A549 (cell line): ENCODE results near the gene TMEM255B.

ENCODE experiments used
- BHLHE40 ChIP-seq: IDR thresholded peaks from 2 replicates; pipeline ENCODE4 v1.6.1; 2012; ENCODE audit warnings: low read depth, low read length, inconsistent platforms
- EP300 ChIP-seq, 2 experiments: fragments of >200 bp; sonication (Bioruptor Twin); formaldehyde crosslinking; IDR thresholded peaks; 2 replicates in 1 of 2; 3 replicates in 1 of 2; pipeline ENCODE4 v1.6.1; 2016 to 2017
- JUN ChIP-seq, 2 experiments: fragments of >200 bp; sonication (Bioruptor Twin); formaldehyde crosslinking; IDR thresholded peaks; 2 replicates in 1 of 2; 3 replicates in 1 of 2; pipeline ENCODE4 v1.6.1; 2016 to 2017
- KDM1A ChIP-seq: fragments of 200-600 bp; sonication (generic); IDR thresholded peaks from 2 replicates; pipeline ENCODE4 v1.6.1; 2016; ENCODE audit warnings: low read depth, mild to moderate bottlenecking
- PHF8 ChIP-seq: fragments of 200-600 bp; sonication (generic); IDR thresholded peaks from 2 replicates; pipeline ENCODE4 v1.6.1; 2016; ENCODE audit warnings: low read depth, mild to moderate bottlenecking, antibody characterized with exemption, moderate library complexity, borderline replicate concordance
- POLR2A ChIP-seq: IDR thresholded peaks from 2 replicates; pipeline ENCODE4 v1.6.1; 2012; ENCODE audit warnings: mild to moderate bottlenecking, low read length
- RAD21 ChIP-seq, 2 experiments: fragments of >200 bp in 1 of 2; sonication (Bioruptor Twin) in 1 of 2; formaldehyde crosslinking in 1 of 2; IDR thresholded peaks in 1 of 2; conservative IDR thresholded peaks in 1 of 2; 2 replicates in 1 of 2; 3 replicates in 1 of 2; pipeline ENCODE4 v1.6.1; 2012 to 2018; ENCODE audit warnings: inconsistent platforms in 1 of 2
- RFX5 ChIP-seq: fragments of 450-650 bp; IDR thresholded peaks from 2 replicates; pipeline ENCODE4 v1.7.1; 2014; ENCODE audit warnings: antibody characterized with exemption, mild to moderate bottlenecking, moderate library complexity
- SREBF2 ChIP-seq: fragments of 450-650 bp; IDR thresholded peaks from 2 replicates; pipeline ENCODE4 v1.6.1; 2014; ENCODE audit warnings: mild to moderate bottlenecking, moderate library complexity
- ZC3H11A ChIP-seq: fragments of 450-650 bp; IDR thresholded peaks from 2 replicates; pipeline ENCODE4 v1.6.1; 2014; ENCODE audit warnings: antibody characterized with exemption, mild to moderate bottlenecking
- TF ChIP-seq, protein P1 (sequence below): IDR thresholded peaks from 2 replicates; pipeline ENCODE4 v1.6.1; 2012
- TF ChIP-seq, protein P2 (sequence below): fragments of >200 bp; sonication (Bioruptor Twin); formaldehyde crosslinking; IDR thresholded peaks from 3 replicates; pipeline ENCODE4 v1.5.1; 2016

DNA sequence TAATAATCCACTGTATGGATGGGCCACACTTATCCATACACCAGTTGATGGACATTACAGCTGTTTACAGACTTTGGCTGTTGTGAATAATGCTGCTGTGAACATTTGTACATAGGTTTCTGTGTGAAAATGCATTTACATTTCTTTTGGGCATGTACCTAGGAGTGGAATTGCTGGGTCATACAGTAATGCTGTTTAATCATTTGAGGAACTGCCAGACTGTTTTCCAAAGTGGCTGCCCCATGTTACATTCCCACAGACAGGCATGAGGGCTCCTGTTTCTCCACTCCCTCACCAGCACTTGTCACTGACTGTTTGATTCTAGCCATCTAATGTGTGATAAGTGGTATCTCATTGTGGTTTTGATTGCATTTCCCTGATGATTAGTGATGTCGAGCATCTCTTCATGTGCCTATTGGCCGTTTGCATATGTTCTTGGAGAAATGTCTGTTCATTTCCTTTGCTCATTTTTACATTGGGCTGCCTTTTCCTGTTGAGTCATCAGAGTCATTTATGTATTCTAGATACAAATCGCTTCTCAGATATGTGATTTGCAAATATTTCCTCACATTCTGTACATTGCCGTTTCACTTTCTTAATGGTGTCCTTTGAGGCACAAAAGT is 12.8 kb downstream of the TMEM255B start:
- TF ChIP-seq, protein P1, sequence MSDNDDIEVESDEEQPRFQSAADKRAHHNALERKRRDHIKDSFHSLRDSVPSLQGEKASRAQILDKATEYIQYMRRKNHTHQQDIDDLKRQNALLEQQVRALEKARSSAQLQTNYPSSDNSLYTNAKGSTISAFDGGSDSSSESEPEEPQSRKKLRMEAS: no peak
- TF ChIP-seq, protein P2, sequence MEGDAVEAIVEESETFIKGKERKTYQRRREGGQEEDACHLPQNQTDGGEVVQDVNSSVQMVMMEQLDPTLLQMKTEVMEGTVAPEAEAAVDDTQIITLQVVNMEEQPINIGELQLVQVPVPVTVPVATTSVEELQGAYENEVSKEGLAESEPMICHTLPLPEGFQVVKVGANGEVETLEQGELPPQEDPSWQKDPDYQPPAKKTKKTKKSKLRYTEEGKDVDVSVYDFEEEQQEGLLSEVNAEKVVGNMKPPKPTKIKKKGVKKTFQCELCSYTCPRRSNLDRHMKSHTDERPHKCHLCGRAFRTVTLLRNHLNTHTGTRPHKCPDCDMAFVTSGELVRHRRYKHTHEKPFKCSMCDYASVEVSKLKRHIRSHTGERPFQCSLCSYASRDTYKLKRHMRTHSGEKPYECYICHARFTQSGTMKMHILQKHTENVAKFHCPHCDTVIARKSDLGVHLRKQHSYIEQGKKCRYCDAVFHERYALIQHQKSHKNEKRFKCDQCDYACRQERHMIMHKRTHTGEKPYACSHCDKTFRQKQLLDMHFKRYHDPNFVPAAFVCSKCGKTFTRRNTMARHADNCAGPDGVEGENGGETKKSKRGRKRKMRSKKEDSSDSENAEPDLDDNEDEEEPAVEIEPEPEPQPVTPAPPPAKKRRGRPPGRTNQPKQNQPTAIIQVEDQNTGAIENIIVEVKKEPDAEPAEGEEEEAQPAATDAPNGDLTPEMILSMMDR: no peak
- TF ChIP-seq EP300 (IDR thresholded peaks at IDR 0.05) (no peak), JUN (IDR thresholded peaks at IDR 0.05) (no peak), BHLHE40 (no peak), ZC3H11A (no peak), PHF8 (no peak), RAD21 (conservative IDR thresholded peaks at IDR 0.05 in 1 of 2, IDR thresholded peaks at IDR 0.05 in 1 of 2) (no peak), POLR2A (no peak), SREBF2 (no peak), RFX5 (no peak), KDM1A (no peak)
